GM12878 (cell line): ENCODE measurements around the gene EIF6. TPM values are rescaled to one million over a fixed set of nuclear protein-coding genes. Genes with fewer than 3 reads are reported as not detected.

Experiments used
- CBX3 ChIP-seq: fragments of 200-600 bp; sonication (generic); IDR thresholded peaks from 2 replicates; pipeline ENCODE4 v1.6.1; 2016; ENCODE audit warnings: low read depth, borderline replicate concordance
- CHD1 ChIP-seq: IDR thresholded peaks from 2 replicates; pipeline ENCODE4 v1.6.1; 2012; ENCODE audit warnings: low read depth, low read length, improper control_type of control experiment
- CUX1 ChIP-seq: IDR thresholded peaks from 2 replicates; pipeline ENCODE4 v1.6.1; 2012; ENCODE audit warnings: improper control_type of control experiment, low read depth, low read length; ENCODE audit not compliant: insufficient replicate concordance
- KAT2A ChIP-seq: conservative IDR thresholded peaks from 2 replicates; pipeline ENCODE4 v1.6.1; 2011; ENCODE audit warnings: low read depth, low read length; ENCODE audit not compliant: control insufficient read depth
- MAX ChIP-seq: IDR thresholded peaks from 2 replicates; pipeline ENCODE4 v1.6.1; 2012; ENCODE audit warnings: low read depth, low read length, improper control_type of control experiment
- NR2C2 ChIP-seq: IDR thresholded peaks from 2 replicates; pipeline ENCODE4 v1.6.1; 2011; ENCODE audit warnings: borderline replicate concordance, low read depth; ENCODE audit not compliant: control insufficient read depth, insufficient read length
- RCOR1 ChIP-seq: conservative IDR thresholded peaks from 2 replicates; pipeline ENCODE4 v1.6.1; 2012; ENCODE audit warnings: low read depth, low read length, improper control_type of control experiment
- SIN3A ChIP-seq: IDR thresholded peaks from 2 replicates; pipeline ENCODE4 v1.6.1; 2012; ENCODE audit warnings: low read depth, low read length, improper control_type of control experiment
- TAF1 ChIP-seq: IDR thresholded peaks from 2 replicates; pipeline ENCODE4 v1.6.1; 2011; ENCODE audit warnings: mild to moderate bottlenecking, low read depth, low read length, borderline replicate concordance
- TCF7 ChIP-seq: IDR thresholded peaks from 2 replicates; pipeline ENCODE4 v1.6.1; 2014; ENCODE audit warnings: antibody characterized with exemption, borderline replicate concordance
- polyA plus RNA-seq, 11 experiments: library from polyadenylated mRNA; depleted of rRNA in 4 of 11; unstranded in 6 of 11; stranded (reverse) in 5 of 11; fragments of >200 nt; fragmentation: Nextera tagmentation in 4 of 11; fragmentation: Illumina TruSeq in 1 of 11; extraction: Ambion mirVana in 4 of 11; extraction: Trizol in 1 of 11; gene quantifications; 1 replicate in 1 of 11; 2 replicates in 10 of 11; pipeline versions ENCODE4 v1.2.1 to v1.2.3, GENCODE V29; 2011 to 2016; ENCODE audit warnings: inconsistent platforms in 2 of 11, missing spikeins in 2 of 11, low read depth in 1 of 11
- total RNA-seq, 4 experiments: library from RNA; depleted of rRNA in 3 of 4; stranded (reverse); fragments of >200 nt in 3 of 4; fragmentation: Illumina TruSeq in 1 of 4; extraction: Trizol in 1 of 4; gene quantifications; 2 replicates each; pipeline versions ENCODE4 v1.2.1 to v1.2.3, GENCODE V29; 2013 to 2021

The EIF6 gene
- total and polyA plus RNA-seq, 10 of the 15 experiments (the other 5 are each of a cell fraction or from before 2014, with no cell fraction given), result 127 to 607 (median 197) TPM

GRCh38 chr20:35295058-35295457 is 10.5 kb upstream of the EIF6 start (continued):
- TF ChIP-seq CUX1, result no peak
- no peak for TF ChIP-seq SIN3A
- no peak for TF ChIP-seq NR2C2
- no peak for TF ChIP-seq RCOR1
- TF ChIP-seq TCF7, result no peak
- TF ChIP-seq CHD1, result no peak
- TF ChIP-seq MAX, result no peak
- TF ChIP-seq KAT2A, result no peak
- no peak for TF ChIP-seq TAF1
- no peak for TF ChIP-seq CBX3
